ENCODE data around the gene EFCAB10. TPM values are rescaled to one million over a fixed set of nuclear protein-coding genes. Genes with fewer than 3 reads are reported as not detected.

The EFCAB10 gene
- total RNA-seq, 1 experiment from 2014 or later, result not detected

- Histone ChIP-seq H3K9me3 (ENCODE audit: low read depth, low read length, poor library complexity, severe bottlenecking) (no peaks in the 10 kb centered on the region), H3K27ac (ENCODE audit: low read depth, low read length, poor library complexity, severe bottlenecking) (no peak overlapping the region), H3K4me1 (ENCODE audit: insufficient read depth, low read length, poor library complexity, severe bottlenecking) (no peaks in the 10 kb centered on the region), H3K36me3 (ENCODE audit: insufficient read depth, low read length, poor library complexity, severe bottlenecking) (no peaks in the 10 kb centered on the region), H3K27me3 (replicated peaks; ENCODE audit: insufficient read depth, low read depth, low read length, poor library complexity) (no peaks in the 10 kb centered on the region), H3K4me3 (ENCODE audit: low read depth, low read length, poor library complexity, severe bottlenecking) (no peak overlapping the region)
- no peak for TF ChIP-seq EZH2 (IDR thresholded peaks at IDR 0.05; ENCODE audit: borderline replicate concordance, low read depth, low read length, poor library complexity, severe bottlenecking)
- TF ChIP-seq CTCF (conservative IDR thresholded peaks at IDR 0.05; ENCODE audit: low read depth, low read length), result no peak
- POLR2A ChIA-PET (ENCODE audit: low non-redundant PET), result no interaction called here
- BruUV-seq (replicated peaks), result no TSS peak
- DNase-seq (ENCODE audit: low spot score), result no peak
- intact Hi-C loops (cut with micrococcal nuclease; ENCODE audit: unreplicated experiment), result loop anchor here (5.0 kb wide), 1 partner anchor 704 kb away; no protein-coding TSS in a partner anchor
- CTCF ChIA-PET, result no interaction called here
These were observed 4.7 kb upstream of the EFCAB10 start for GRCh38 chr7:105585850-105586500.

GRCh38 chr7:105584165-105584564 lies 2.9 kb upstream of the EFCAB10 start:
- intact Hi-C loops (cut with micrococcal nuclease; ENCODE audit: unreplicated experiment), result no loop called here
- no peaks in the 10 kb centered on the region for H3K36me3 ChIP-seq (ENCODE audit: insufficient read depth, low read length, poor library complexity, severe bottlenecking)
- H3K4me3 ChIP-seq (ENCODE audit: low read depth, low read length, poor library complexity, severe bottlenecking), result no peak overlapping the region
- TF ChIP-seq EZH2 (IDR thresholded peaks at IDR 0.05; ENCODE audit: borderline replicate concordance, low read depth, low read length, poor library complexity, severe bottlenecking) (no peak), CTCF (conservative IDR thresholded peaks at IDR 0.05; ENCODE audit: low read depth, low read length) (no peak)
- POLR2A ChIA-PET (ENCODE audit: low non-redundant PET), result no interaction called here
- no peaks in the 10 kb centered on the region for H3K9me3 ChIP-seq (ENCODE audit: low read depth, low read length, poor library complexity, severe bottlenecking)
- no peaks in the 10 kb centered on the region for H3K27me3 ChIP-seq (replicated peaks; ENCODE audit: insufficient read depth, low read depth, low read length, poor library complexity)
- CTCF ChIA-PET, result no interaction called here
- DNase-seq (ENCODE audit: low spot score), result no peak
- H3K27ac ChIP-seq (ENCODE audit: low read depth, low read length, poor library complexity, severe bottlenecking), result no peak overlapping the region
- no TSS peak for BruUV-seq (replicated peaks)
- H3K4me1 ChIP-seq (ENCODE audit: insufficient read depth, low read length, poor library complexity, severe bottlenecking), result peaks cover 5% of the 10 kb centered on the region

GRCh38 chr7:105583061-105583460 lies 1.8 kb upstream of the EFCAB10 start:
- intact Hi-C loops (cut with micrococcal nuclease; ENCODE audit: unreplicated experiment), result no loop called here
- ChIA-PET CTCF (no interaction called here), POLR2A (ENCODE audit: low non-redundant PET) (no interaction called here)

More at GRCh38 chr7:105583061-105583460, 1.8 kb upstream of the EFCAB10 start:
- H3K4me3 ChIP-seq (ENCODE audit: low read depth, low read length, poor library complexity, severe bottlenecking), result no peak overlapping the region
- H3K27me3 ChIP-seq (replicated peaks; ENCODE audit: insufficient read depth, low read depth, low read length, poor library complexity), result no peaks in the 10 kb centered on the region
- H3K36me3 ChIP-seq (ENCODE audit: insufficient read depth, low read length, poor library complexity, severe bottlenecking), result no peaks in the 10 kb centered on the region
- H3K27ac ChIP-seq (ENCODE audit: low read depth, low read length, poor library complexity, severe bottlenecking), result no peak overlapping the region
- H3K9me3 ChIP-seq (ENCODE audit: low read depth, low read length, poor library complexity, severe bottlenecking), result no peaks in the 10 kb centered on the region
- TF ChIP-seq CTCF (conservative IDR thresholded peaks at IDR 0.05; ENCODE audit: low read depth, low read length), result no peak
- no peak for TF ChIP-seq EZH2 (IDR thresholded peaks at IDR 0.05; ENCODE audit: borderline replicate concordance, low read depth, low read length, poor library complexity, severe bottlenecking)
- no TSS peak for BruUV-seq (replicated peaks)
- no peak for DNase-seq (ENCODE audit: low spot score)
- peaks cover 7% of the 10 kb centered on the region for H3K4me1 ChIP-seq (ENCODE audit: insufficient read depth, low read length, poor library complexity, severe bottlenecking)
